WI38 (cell line): ENCODE results near the gene ASPG.

Experiments used
- H3K4me3 ChIP-seq: 2 replicates; pipeline ENCODE4 v1.5.1; 2011; ENCODE audit warnings: low read depth, mild to moderate bottlenecking, control low read depth, low read length
- CTCF ChIP-seq: IDR thresholded peaks from 2 replicates; pipeline ENCODE4 v1.5.1; 2012; ENCODE audit warnings: low read depth, mild to moderate bottlenecking, control low read depth, low read length

Gene ASPG

GRCh38 chr14:104107611-104108569 lies 22.4 kb downstream of the ASPG start:
- no peak overlapping the region for H3K4me3 ChIP-seq
- no peak for TF ChIP-seq CTCF

GRCh38 chr14:104108570-104109541 lies 23.4 kb downstream of the ASPG start:
- H3K4me3 ChIP-seq: no peak overlapping the region
- TF ChIP-seq CTCF: no peak

- H3K4me3 ChIP-seq: no peak overlapping the region
- no peak for TF ChIP-seq CTCF
These were observed 24.3 kb downstream of the ASPG start for GRCh38 chr14:104109731-104110361.

- H3K4me3 ChIP-seq: no peak overlapping the region
- TF ChIP-seq CTCF: no peak
These were observed 25.1 kb downstream of the ASPG start for GRCh38 chr14:104110491-104111209.

- no peak overlapping the region for H3K4me3 ChIP-seq
- TF ChIP-seq CTCF: no peak
These were observed 26.0 kb downstream of the ASPG start for GRCh38 chr14:104111301-104112112.

- TF ChIP-seq CTCF: no peak
These were observed 26.6 kb downstream of the ASPG start for GRCh38 chr14:104112113-104112505.

More at GRCh38 chr14:104112113-104112505, 26.6 kb downstream of the ASPG start:
- H3K4me3 ChIP-seq: no peak overlapping the region
